GM06990 (cell line): ENCODE measurements around the gene PRR19.
A peak's percentile ranks its signal among the peaks of the same experiment; 100 is the strongest.
"Not testable (repeated sequence)": the region's sequence is repeated elsewhere in the genome, so short reads cannot be mapped to it uniquely, and the experiment has no call there.

Source experiments
- DNase-seq: peaks from one replicate; pipeline ENCODE4 v3.0.0-alpha.2; 2011; ENCODE audit not compliant: insufficient read length; ENCODE audit errors: extremely low read depth
- H3K27me3 ChIP-seq: replicated peaks from 2 replicates; pipeline ENCODE4 v1.6.0; 2011; ENCODE audit warnings: low read length; ENCODE audit not compliant: control insufficient read depth, insufficient read depth
- H3K36me3 ChIP-seq: 2 replicates; pipeline ENCODE4 v1.5.1; 2011; ENCODE audit warnings: low read length; ENCODE audit not compliant: control insufficient read depth, insufficient read depth
- H3K4me3 ChIP-seq: replicated peaks from 2 replicates; pipeline ENCODE4 v1.5.1; 2011; ENCODE audit warnings: low read depth, mild to moderate bottlenecking, control low read depth, low read length
- CTCF ChIP-seq: IDR thresholded peaks from 2 replicates; pipeline ENCODE4 v1.5.1; 2011; ENCODE audit warnings: low read length, control low read depth, mild to moderate bottlenecking, inconsistent platforms; ENCODE audit not compliant: insufficient read depth, poor library complexity, severe bottlenecking

The PRR19 gene

GRCh38 chr19:42335374-42335936 is 33.5 kb downstream of the PRR19 start:
- Histone ChIP-seq H3K4me3 (no peak overlapping the region), H3K27me3 (no peaks in the 10 kb centered on the region), H3K36me3 (peaks cover 4% of the 10 kb centered on the region)
- TF ChIP-seq CTCF = no peak
- no peak for DNase-seq

GRCh38 chr19:42335971-42336370 is 34.0 kb downstream of the PRR19 start:
- no peak overlapping the region for H3K4me3 ChIP-seq
- no peak for TF ChIP-seq CTCF
- H3K36me3 ChIP-seq = peaks cover 4% of the 10 kb centered on the region
- H3K27me3 ChIP-seq = no peaks in the 10 kb centered on the region
- no peak for DNase-seq

- H3K36me3 ChIP-seq, H3K4me3 ChIP-seq, DNase-seq, H3K27me3 ChIP-seq: not testable (repeated sequence)
Measured at GRCh38 chr19:42339126-42339860, 37.4 kb downstream of the PRR19 start.

GRCh38 chr19:42339922-42340321 is 38.0 kb downstream of the PRR19 start:
- H3K4me3 ChIP-seq, DNase-seq, H3K36me3 ChIP-seq, H3K27me3 ChIP-seq: not testable (repeated sequence)

GRCh38 chr19:42343344-42344110 is 41.6 kb downstream of the PRR19 start:
- no peak overlapping the region for H3K4me3 ChIP-seq
- no peak for DNase-seq
- H3K36me3 ChIP-seq = peaks cover 3% of the 10 kb centered on the region
- H3K27me3 ChIP-seq = no peaks in the 10 kb centered on the region
- peak; percentile 26 for TF ChIP-seq CTCF

- TF ChIP-seq CTCF = no peak
- H3K27me3 ChIP-seq = no peaks in the 10 kb centered on the region
- no peak for DNase-seq
- no peak overlapping the region for H3K4me3 ChIP-seq
- H3K36me3 ChIP-seq = peaks cover 3% of the 10 kb centered on the region
Measured at GRCh38 chr19:42344336-42344893, 42.5 kb downstream of the PRR19 start.
